HG02981 (cell line): ENCODE data around the gene BACE2.
"Not testable (repeated sequence)": the region's sequence is repeated elsewhere in the genome, so short reads cannot be mapped to it uniquely, and the experiment has no call there.

Experiments
- ATAC-seq: cut with Tn5 transposase; IDR thresholded peaks from one replicate; pipeline ENCODE4 v1.9.1; 2021; ENCODE audit warnings: mild to moderate bottlenecking, moderate library complexity; ENCODE audit not compliant: unreplicated experiment

The BACE2 gene

GRCh38 chr21:41235201-41235600, 67.2 kb downstream of the BACE2 start:
- no peak for ATAC-seq

GRCh38 chr21:41236352-41236973, 68.5 kb downstream of the BACE2 start:
- no peak for ATAC-seq

GRCh38 chr21:41238081-41238796, 70.3 kb downstream of the BACE2 start:
- ATAC-seq = not testable (repeated sequence)

- ATAC-seq = no peak
Observed at GRCh38 chr21:41240040-41240439, 72.1 kb downstream of the BACE2 start.

GRCh38 chr21:41241341-41241740, 73.4 kb downstream of the BACE2 start:
- no peak for ATAC-seq

GRCh38 chr21:41242238-41242829, 74.4 kb downstream of the BACE2 start:
- no peak for ATAC-seq

- no peak for ATAC-seq
Observed at GRCh38 chr21:41243107-41243506, 75.1 kb downstream of the BACE2 start.

GRCh38 chr21:41244266-41244880, 76.4 kb downstream of the BACE2 start:
- not testable (repeated sequence) for ATAC-seq

- ATAC-seq = no peak
Observed at GRCh38 chr21:41245509-41246135, 77.7 kb downstream of the BACE2 start.

GRCh38 chr21:41246808-41247207, 78.8 kb downstream of the BACE2 start:
- ATAC-seq = no peak

GRCh38 chr21:41247561-41248545, 79.9 kb downstream of the BACE2 start:
- no peak for ATAC-seq

- no peak for ATAC-seq
Observed at GRCh38 chr21:41249476-41249875, 81.5 kb downstream of the BACE2 start.

GRCh38 chr21:41250519-41250918, 82.6 kb downstream of the BACE2 start:
- no peak for ATAC-seq

- no peak for ATAC-seq
Observed at GRCh38 chr21:41251961-41252642, 84.1 kb downstream of the BACE2 start.

- ATAC-seq = no peak
Observed at GRCh38 chr21:41254090-41254700, 86.2 kb downstream of the BACE2 start.

- no peak for ATAC-seq
Observed at GRCh38 chr21:41255190-41255589, 87.2 kb downstream of the BACE2 start.

- ATAC-seq = not testable (repeated sequence)
Observed at GRCh38 chr21:41256231-41256630, 88.3 kb downstream of the BACE2 start.

GRCh38 chr21:41256771-41257702, 89.1 kb downstream of the BACE2 start:
- ATAC-seq = no peak
